Ramos (cell line): ENCODE results near the gene MPHOSPH8.

Experiments
- in situ Hi-C: fragments of 300-500 bp; cut with MboI; formaldehyde crosslinking; loops from one replicate; pipeline ENCODE4 v1.14.3; 2022; ENCODE audit warnings: low sequenced_read_pairs; ENCODE audit not compliant: unreplicated experiment

Gene MPHOSPH8, protein sequence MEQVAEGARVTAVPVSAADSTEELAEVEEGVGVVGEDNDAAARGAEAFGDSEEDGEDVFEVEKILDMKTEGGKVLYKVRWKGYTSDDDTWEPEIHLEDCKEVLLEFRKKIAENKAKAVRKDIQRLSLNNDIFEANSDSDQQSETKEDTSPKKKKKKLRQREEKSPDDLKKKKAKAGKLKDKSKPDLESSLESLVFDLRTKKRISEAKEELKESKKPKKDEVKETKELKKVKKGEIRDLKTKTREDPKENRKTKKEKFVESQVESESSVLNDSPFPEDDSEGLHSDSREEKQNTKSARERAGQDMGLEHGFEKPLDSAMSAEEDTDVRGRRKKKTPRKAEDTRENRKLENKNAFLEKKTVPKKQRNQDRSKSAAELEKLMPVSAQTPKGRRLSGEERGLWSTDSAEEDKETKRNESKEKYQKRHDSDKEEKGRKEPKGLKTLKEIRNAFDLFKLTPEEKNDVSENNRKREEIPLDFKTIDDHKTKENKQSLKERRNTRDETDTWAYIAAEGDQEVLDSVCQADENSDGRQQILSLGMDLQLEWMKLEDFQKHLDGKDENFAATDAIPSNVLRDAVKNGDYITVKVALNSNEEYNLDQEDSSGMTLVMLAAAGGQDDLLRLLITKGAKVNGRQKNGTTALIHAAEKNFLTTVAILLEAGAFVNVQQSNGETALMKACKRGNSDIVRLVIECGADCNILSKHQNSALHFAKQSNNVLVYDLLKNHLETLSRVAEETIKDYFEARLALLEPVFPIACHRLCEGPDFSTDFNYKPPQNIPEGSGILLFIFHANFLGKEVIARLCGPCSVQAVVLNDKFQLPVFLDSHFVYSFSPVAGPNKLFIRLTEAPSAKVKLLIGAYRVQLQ

DNA sequence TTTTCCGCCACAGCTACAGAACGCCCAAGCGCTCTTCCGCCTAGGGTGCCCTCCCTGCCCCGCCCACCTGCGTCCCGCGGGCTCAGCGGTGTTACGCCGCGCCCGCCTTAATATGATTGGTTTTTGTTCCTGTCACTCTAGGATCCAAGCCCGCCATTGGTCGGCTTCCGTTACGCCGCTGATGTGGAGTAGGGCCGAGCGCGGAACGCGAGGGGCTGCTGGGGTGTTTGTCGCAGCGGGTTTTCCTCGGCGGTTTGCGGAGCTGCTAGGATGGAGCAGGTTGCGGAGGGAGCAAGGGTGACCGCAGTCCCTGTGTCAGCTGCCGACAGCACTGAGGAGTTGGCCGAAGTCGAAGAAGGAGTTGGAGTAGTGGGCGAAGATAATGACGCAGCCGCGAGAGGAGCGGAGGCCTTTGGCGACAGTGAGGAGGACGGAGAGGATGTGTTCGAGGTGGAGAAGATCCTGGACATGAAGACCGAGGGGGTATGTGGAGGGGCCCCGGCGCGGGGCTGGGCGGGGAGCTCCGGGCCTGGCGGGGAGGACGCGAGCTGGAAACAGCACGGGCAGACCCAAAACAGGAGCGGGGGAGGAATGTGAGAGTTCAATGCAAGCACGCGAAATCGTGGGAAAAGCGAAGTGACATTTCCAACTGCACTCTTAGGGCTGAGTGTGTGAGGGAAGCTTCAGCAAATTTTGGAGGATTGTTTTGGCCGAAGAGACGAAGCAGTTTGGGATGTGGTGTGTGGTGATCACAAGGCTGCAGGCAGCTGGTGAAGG, at the start of gene MPHOSPH8:
Gene MPHOSPH8, plus strand, starts transcription at position 181 of the 777 bp plus-strand sequence. Its CDS starts 90 bp downstream, at position 271.
- in situ Hi-C loops, result no loop called here

DNA sequence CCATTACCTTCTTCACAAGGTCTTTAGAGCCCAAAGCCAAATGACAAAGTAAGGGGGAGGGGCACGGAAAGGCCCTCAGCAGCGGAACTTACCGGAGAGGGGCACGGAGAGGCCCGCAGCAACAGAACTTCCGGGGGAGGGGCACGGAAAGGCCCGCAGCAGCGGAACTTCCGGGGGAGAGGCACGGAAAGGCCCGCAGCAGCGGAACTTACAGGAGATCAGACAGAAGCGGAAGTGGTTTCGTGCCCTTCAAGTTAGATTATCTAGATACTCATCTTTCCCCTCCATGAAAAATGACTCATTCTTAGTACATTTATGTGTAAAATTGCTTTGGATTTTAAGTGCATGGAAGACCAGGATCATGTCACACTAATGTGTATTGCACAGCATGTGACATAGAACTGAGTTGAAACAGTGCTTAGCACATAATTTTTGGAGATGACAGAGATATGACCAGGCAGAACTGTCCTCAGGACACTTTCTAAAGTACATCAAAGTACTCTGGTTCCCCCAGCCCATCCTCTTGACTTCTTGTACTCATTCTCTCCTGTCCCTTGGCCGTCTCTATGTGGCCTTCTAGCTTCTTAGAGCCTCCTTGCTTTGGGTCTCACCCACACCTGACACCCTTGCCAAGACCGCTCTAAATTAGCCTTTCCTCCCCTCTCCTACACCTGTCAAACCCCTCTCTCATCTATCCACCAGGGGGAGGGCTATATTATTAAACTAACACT, 46.4 kb upstream of the MPHOSPH8 start:
- in situ Hi-C loops, result no loop called here

DNA sequence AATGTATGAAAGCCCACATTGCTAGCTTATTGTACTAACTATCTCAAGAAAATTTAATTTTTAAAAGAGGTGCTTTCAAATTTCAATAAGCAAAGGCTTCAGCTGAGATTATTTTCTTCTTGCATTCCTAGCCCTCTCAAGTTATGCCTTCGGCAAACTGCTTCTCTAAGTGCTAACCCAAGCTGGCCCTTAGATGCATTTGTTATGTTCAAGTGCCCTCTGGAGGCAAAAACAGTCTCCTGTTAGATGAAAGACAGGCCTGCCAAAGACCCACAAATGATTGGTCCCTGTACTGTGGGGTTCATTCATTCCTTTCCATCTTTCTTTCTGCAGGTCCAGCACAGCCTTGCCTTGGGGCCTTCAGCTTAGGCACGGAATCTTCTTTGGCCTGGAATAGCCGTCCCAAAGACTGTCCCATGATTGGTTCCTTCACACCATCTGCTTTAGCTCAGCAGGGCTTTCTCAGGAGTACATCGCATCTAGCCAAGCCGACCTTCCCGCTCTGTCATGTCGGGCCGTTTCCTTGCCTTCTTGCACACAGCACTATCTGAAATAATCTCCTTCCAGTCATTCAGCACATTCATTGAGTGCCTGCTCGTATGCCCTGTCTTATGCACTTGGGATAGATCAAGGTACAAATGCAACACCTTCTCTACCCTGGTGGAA, 45.7 kb upstream of the MPHOSPH8 start:
- in situ Hi-C loops, result no loop called here

DNA sequence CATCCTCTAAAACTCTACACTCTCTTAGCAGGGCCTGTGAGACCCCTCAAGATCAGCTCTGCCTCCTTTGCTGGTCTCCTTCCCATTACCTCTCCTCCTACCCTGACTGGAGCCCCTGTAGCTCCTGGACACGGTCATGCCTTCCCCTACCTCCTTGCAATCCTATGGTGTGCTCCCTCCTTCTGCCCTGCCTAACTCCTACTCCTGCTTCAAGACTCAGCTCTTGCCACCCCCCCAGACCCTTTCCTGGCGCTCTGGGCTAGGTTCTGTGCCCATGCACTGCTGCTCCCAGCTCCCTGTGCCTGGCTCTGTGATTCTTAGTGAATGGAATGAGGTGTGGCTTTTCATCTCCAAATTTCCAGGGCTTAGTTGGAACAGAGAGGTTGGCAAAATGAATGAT, 44.1 kb upstream of the MPHOSPH8 start:
- in situ Hi-C loops, result no loop called here

DNA sequence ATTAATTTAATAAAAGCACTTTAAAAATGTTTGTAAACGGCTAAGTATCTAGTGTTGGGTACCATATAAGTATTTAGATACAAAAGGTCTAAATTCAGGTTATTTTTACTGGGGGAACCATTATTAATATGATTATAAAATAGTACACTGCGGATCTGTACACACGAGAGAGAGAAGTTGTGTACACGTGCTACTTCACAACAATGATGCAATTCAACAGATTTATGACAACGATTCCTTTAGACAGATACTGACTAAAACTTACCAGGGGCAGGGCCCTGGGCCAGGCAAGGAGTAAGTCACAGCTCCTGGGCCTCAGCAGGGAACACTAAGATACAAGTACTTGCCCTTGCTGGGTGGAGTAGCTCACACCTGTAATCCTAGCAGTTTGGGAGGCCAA, 43.0 kb upstream of the MPHOSPH8 start:
- in situ Hi-C loops, result no loop called here

DNA sequence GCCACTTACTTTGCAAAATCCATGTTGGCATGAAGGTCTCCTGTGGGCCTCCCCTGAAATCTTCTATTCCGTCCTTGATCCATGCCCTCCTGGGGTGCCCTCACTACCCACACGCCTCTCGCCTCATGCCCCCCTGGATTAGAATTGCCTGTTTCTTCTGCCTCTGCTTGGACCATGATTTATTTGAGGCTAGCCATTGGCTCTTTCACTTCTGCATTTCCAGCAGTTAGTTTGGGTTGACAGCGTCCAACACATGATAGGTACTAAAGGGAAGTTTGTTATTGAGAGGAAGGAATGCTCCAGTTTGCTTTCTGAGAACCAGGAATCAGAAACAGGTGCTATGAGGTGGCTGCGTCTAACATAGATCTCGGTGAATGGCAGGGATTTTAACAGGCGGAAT, 41.6 kb upstream of the MPHOSPH8 start:
- in situ Hi-C loops, result no loop called here

DNA sequence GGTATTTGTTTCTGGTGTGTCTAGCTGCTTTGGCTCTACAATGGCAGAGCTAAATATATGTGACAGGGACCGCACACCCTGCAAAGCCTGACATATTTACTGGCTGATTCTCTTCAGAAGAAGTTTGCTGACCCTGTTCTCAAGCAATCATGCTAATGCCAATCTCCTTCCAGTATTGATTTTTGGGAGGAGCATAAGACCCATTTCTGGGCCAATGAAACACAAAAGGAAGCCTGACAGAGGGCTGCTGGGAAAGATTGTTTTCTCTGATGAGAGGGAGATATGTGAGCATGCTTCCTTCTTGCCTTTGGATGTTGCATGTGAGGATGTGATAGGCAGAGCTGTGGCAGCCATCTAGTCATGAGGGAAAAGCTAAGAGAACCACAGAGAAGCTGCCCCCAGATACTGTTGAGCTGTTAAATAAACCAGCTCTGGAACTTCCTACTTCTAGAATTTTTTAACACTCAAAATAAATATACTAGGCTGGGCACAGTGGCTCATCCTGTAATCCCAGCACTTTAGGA, 40.7 kb upstream of the MPHOSPH8 start:
- in situ Hi-C loops, result no loop called here

DNA sequence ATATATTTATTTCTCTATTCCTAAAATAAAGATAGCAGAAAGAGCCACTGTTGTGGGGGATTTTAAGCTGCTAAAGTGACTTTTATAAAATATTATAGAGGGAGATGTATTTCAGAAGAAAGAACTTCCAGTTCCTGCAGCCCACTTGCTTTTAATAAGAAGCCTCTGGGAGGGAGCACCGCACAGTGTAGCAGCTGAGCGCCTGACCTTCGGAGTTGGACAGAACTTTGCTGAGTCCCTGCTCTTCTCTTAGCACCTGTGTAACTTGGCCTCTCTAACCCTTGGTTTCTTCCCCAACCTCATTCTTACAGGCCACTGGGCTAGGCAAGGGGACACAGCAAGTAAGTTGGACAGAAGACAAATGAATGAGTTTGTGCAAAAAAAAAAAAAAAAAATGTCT, 37.4 kb upstream of the MPHOSPH8 start:
- in situ Hi-C loops, result no loop called here

DNA sequence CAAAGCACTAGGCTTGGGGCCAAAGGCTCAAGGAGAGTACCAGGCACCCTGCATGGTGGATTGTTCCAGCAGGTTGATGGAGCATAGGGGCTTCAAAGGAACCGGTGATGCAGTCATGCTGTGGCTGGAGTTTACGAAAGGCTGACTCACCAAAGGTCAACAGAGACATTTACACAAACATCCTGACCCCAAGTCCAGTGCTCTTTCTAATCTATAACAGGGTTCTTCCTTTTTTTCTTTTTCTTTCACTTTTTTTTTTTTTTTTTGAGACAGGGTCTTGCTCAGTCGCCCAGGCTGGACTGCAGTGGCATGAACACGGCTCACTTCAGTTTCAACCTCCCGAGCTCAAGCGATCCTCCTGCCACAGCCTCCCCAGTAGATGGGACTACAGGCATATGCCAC, 36.5 kb upstream of the MPHOSPH8 start:
- in situ Hi-C loops, result no loop called here

DNA sequence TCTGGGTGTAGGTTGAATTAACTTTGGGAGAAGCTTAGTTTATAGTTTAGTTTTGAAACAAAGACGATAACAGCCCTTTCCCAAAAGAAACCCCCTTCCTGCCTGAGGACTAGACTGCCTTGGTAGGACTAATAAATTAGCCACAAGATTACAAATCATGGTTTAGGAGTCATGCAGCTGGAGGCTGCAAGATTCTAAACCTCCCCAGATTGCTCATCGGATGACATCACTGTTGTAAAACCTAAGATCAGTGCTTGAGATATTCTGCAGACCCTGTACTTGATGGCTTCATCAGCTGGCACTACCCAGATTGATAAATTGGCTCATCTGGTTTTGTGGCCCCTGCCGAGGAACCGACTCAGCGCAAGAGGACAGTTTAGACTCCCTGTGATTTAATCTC, 35.9 kb upstream of the MPHOSPH8 start:
- in situ Hi-C loops, result no loop called here

DNA sequence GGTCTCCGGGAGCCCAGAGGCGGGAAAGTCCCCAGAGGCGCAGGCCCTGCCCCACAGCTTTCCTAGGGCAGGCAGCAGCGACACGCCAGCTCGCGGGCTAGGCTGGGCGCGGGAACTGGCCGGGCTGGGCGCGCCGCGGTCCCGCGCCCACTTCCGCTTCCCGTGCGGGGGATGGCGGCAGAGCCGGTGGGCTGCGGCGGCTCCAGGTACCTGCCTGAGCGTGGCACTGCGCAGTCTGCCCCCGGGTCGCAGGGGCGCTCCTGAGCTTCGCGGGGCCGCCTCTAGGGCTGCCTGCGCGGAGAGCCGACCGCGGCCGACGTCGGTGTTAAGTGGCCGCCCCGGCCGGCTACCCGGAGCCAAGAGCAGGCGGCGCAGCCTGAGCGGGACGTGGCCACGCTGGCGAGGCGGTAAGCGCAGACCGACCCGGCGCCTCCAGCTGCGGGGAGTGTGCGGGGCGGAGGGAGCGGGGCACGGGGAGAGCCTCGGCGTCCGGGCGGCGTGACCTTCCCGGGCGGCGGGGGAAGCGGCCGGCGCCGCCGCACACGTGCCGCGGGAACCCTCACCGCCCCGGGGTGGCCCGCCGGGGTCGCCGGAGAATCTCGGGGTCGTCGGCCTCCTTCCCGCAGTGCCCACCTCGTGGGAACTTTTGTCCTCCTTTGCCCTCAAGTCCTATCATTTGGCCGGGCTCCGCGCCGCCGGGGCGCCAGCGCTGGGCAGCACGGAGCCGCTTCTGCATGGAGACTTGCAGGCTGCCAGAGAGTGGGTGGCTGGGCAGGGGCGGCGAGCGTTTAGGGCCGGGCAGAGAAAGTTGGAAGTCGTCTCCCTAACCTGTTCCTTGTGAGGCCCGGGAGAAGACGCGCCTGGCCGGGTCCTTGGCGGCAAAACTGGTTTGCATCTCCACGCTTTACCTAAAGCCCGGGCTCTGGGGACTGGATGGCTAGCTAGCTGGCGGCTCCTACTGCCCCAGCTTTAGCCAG, 31.4 kb upstream of the MPHOSPH8 start:
- in situ Hi-C loops, result no loop called here

DNA sequence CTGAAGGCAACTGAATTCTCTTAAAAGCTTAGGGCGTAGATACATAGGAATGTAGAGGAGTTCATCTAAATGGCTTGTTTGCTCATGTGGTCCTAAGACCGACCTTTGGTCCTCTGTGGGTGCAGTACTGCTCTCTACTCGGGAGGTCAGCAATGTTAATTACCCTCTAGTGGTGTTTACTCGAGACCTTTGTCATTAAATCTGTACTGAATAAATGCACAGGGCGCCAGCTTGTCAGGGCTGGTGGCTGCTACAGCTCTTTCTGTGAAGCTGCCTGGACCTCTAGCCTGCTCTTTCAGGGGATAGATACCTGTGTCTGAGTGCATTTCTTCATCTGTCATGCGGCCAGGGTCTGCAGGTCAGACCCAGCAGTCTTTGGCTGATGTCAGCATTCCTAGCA, 29.2 kb upstream of the MPHOSPH8 start:
- in situ Hi-C loops, result no loop called here

DNA sequence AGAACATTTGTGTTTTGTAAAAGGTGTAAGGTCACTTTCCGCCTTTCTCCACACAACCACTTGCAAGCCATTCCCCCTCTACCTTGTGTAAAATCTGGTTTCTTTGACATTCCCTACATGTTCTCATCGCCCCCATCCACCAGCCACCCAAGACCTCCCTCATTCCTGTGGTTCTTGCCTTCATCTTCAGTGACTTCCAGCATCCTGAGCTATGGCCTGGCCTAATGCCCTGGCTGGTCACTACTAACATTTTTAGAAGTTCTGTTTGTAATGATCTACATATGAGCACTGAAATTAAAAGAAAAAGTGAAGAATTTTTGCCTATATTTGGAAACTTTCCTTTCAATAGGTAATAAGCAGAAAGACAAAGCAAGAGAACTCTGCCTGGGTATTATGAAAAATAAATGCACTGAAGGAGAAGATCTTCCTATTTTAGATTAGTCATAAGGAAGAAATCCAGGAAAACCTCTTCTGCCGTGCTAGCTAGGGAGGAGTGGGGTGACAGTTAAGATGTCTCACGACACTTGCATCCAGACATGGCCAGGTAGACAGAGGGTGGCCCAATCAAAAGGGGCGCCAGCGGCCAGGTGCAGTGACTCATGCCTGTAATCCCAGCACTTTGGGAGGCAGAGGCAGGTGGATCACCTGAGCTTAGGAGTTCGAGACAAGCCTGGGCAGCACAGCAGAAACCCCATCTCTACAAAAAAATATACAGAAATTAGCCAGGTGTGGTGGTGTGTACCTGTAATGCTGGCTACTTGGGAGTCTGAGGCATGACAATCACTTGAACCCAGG, 28.1 kb upstream of the MPHOSPH8 start:
- in situ Hi-C loops, result no loop called here

DNA sequence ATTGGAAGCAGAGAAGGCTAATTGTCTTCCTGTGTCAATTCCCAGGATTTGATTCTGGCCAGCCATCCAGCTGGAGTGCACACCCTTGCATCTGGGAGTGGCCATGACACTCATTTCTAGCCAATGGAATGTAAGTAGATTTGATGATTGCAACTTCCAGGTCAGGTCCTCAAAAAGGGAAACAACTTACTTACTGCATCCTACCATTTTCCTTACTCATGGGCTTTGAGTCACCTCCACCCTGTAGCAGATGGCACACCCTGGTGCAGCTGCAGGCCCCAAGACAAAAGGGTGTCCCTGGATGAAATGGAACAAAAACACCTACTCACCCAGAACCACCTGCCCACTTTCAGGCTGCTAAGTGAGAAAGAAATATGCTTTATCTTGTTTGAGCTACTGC, 27.3 kb upstream of the MPHOSPH8 start:
- in situ Hi-C loops, result no loop called here

DNA sequence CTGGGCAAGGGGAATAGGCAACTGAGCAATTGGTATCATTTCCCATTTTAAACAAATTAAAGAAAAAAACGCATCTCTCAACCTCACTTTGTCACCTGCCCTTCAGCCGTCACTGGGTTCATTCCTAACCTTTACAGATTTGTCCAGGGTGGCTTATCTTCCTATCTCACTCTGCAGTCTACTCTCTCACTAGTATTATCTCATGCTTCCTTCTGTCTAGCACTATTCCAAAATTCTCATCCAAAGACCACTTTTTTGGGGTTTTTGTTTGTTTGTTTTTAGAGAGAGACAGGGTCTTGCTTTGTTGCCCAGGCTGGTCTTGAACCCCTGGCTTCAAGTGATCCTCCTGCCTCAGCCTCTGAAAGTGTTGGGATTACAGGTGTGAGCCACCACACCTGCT, 26.7 kb upstream of the MPHOSPH8 start:
- in situ Hi-C loops, result no loop called here

DNA sequence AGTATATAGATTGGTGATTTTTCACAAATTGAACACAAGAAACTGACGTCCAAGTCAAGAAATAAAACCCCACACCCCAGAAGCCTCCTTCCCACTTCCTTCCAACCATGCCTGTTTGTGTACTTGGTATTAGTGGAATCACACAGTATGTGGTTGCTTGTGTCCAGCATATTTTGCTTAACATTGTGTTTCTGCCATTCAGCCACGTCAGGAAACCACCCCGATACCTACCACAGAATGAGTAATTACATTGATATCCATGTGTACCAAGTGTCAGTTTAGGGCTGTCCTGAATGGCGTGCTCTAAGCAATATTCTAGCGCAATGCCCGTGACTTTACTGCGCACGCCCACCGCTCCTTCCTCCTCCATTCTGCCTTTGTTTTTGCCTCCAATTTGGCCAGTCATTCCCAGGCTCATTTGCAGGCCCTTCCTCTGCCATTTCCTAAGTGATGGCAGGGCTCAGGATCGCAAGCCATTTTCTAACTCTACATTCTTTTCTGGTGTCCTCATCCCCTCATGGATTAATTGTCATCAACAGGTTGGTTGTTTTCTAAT, 25.9 kb upstream of the MPHOSPH8 start:
- in situ Hi-C loops, result no loop called here

DNA sequence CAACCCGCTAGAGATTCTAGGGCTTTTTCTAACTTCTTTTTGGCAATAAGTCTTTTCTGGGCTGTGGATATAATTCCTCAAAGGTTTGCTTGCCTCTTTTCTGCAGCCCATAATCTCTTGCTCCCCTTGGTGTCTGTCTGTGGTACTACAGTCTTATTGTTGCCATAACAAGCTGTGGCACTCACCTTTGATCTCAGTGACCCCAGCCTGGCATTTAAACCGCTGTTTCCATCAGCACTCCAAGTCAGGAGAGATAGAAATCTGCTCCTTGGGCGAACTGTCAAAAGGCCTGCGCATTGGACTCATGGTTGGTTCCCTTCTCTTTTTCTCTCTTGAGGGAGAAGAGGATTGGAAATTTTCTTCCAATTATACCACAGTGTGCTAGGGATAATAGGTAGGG, 14.5 kb upstream of the MPHOSPH8 start:
- in situ Hi-C loops, result no loop called here
